Hepatocyte (in vitro differentiated cells): Measurements from ENCODE around the gene KIAA0319L.

Experiments
- EZH2 ChIP-seq: fragments of 200-600 bp; sonication (generic); IDR thresholded peaks from 2 replicates; pipeline ENCODE4 v1.6.1; 2016; ENCODE audit warnings: antibody characterized with exemption, mild to moderate bottlenecking, borderline replicate concordance
- EZH2phosphoT487 ChIP-seq: fragments of 200-600 bp; sonication (generic); IDR thresholded peaks from one replicate; pipeline ENCODE4 v1.6.1; 2018; ENCODE audit warnings: antibody characterized with exemption, mild to moderate bottlenecking, low read depth, moderate library complexity; ENCODE audit not compliant: unreplicated experiment, severe bottlenecking
- TF ChIP-seq, protein P1 (sequence below): fragments of 200-600 bp; sonication (generic); IDR thresholded peaks from 2 replicates; pipeline ENCODE4 v1.5.1; 2016; ENCODE audit warnings: antibody characterized with exemption, mild to moderate bottlenecking; ENCODE audit not compliant: poor library complexity

DNA sequence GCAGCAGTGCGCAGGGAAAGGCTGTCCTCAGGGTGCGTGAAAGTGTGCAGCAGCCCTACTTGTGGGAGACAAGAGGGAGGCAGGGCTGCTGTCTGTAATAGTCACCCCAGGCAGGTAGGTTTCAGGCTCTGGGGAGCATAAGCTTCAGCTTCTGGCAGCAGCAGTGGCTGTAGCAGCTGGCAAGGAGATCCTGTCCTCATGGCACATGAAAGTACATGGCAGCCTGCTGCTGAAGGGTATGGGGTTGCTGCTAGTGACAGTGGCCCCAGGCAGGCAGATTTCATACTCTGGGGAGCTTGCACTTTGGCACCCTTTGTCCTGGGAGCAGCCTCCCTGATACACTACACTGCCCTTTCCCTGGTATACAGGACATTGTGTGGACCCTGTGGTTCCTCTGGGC, 26.3 kb downstream of the KIAA0319L start:
- TF ChIP-seq, protein P1, sequence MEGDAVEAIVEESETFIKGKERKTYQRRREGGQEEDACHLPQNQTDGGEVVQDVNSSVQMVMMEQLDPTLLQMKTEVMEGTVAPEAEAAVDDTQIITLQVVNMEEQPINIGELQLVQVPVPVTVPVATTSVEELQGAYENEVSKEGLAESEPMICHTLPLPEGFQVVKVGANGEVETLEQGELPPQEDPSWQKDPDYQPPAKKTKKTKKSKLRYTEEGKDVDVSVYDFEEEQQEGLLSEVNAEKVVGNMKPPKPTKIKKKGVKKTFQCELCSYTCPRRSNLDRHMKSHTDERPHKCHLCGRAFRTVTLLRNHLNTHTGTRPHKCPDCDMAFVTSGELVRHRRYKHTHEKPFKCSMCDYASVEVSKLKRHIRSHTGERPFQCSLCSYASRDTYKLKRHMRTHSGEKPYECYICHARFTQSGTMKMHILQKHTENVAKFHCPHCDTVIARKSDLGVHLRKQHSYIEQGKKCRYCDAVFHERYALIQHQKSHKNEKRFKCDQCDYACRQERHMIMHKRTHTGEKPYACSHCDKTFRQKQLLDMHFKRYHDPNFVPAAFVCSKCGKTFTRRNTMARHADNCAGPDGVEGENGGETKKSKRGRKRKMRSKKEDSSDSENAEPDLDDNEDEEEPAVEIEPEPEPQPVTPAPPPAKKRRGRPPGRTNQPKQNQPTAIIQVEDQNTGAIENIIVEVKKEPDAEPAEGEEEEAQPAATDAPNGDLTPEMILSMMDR, result no peak
- TF ChIP-seq EZH2phosphoT487 (no peak), EZH2 (no peak)
